Activated T-cell treated with anti-CD3 and anti-CD28 coated beads, Interleukin-2, amount 50 U/mL, for 1 hour (primary cell): Measurements from ENCODE around the gene CCDC157.

Source experiments
- DNase-seq: peaks from one replicate; pipeline ENCODE4 v3.0.0-alpha.2; 2020

CCDC157 gene

GRCh38 chr22:30357650-30358215, 926 bp downstream of the CCDC157 start:
- no peak for DNase-seq

GRCh38 chr22:30358541-30358940, 1.7 kb downstream of the CCDC157 start:
- DNase-seq = no peak

GRCh38 chr22:30361916-30362650, 5.3 kb downstream of the CCDC157 start:
- no peak for DNase-seq

- no peak for DNase-seq
Measured at GRCh38 chr22:30362651-30363281, 6.0 kb downstream of the CCDC157 start.

- DNase-seq = no peak
Measured at GRCh38 chr22:30365891-30366290, 9.1 kb downstream of the CCDC157 start.

GRCh38 chr22:30368420-30368819, 11.6 kb downstream of the CCDC157 start:
- DNase-seq = no peak

- DNase-seq = no peak
Measured at GRCh38 chr22:30370641-30371230, 13.9 kb downstream of the CCDC157 start.

GRCh38 chr22:30371321-30371720, 14.5 kb downstream of the CCDC157 start:
- DNase-seq = no peak

GRCh38 chr22:30371981-30372380, 15.2 kb downstream of the CCDC157 start:
- no peak for DNase-seq

GRCh38 chr22:30372915-30373314, 16.1 kb downstream of the CCDC157 start:
- DNase-seq = no peak

GRCh38 chr22:30373331-30374325, 16.8 kb downstream of the CCDC157 start:
- no peak for DNase-seq

GRCh38 chr22:30375312-30375849, 18.6 kb downstream of the CCDC157 start:
- no peak for DNase-seq

- no peak for DNase-seq
Measured at GRCh38 chr22:30380011-30380410, 23.2 kb downstream of the CCDC157 start.

GRCh38 chr22:30381264-30381663, 24.5 kb downstream of the CCDC157 start:
- DNase-seq = no peak

- DNase-seq = no peak
Measured at GRCh38 chr22:30382340-30382739, 25.5 kb downstream of the CCDC157 start.

GRCh38 chr22:30383061-30383460, 26.3 kb downstream of the CCDC157 start:
- DNase-seq = no peak

GRCh38 chr22:30385942-30386341, 29.1 kb downstream of the CCDC157 start:
- DNase-seq = no peak

- DNase-seq = no peak
Measured at GRCh38 chr22:30386608-30386959, 29.8 kb downstream of the CCDC157 start.

- peak; percentile 85 for DNase-seq
Measured at GRCh38 chr22:30386960-30387827, 30.4 kb downstream of the CCDC157 start, which contains the start of gene RNF215. Gene RNF215 (minus strand): TSS chr22:30387411. CDS start chr22:30387313, 98 bp downstream.

- DNase-seq = peak; percentile 84
Measured at GRCh38 chr22:30390974-30391691, 34.3 kb downstream of the CCDC157 start.
